Measurements from ENCODE around the gene PFKFB3.

The PFKFB3 gene

GRCh38 chr10:6226216-6226615 lies 23.5 kb downstream of the PFKFB3 start:
- H3K4me3 ChIP-seq (ENCODE audit: insufficient read depth, low read length, poor library complexity, severe bottlenecking): no peak overlapping the region
- H4K20me1 ChIP-seq (ENCODE audit: low read depth, low read length): no peaks in the 10 kb centered on the region
- no peaks in the 10 kb centered on the region for H3F3A ChIP-seq (ENCODE audit: insufficient read depth)
- H3K79me2 ChIP-seq (ENCODE audit: insufficient read depth, low read length): no peaks in the 10 kb centered on the region
- no peaks in the 10 kb centered on the region for H3K27me3 ChIP-seq (ENCODE audit: low read length)
- TF ChIP-seq CTCF (IDR thresholded peaks at IDR 0.05; ENCODE audit: insufficient read depth, low read length, poor library complexity, severe bottlenecking): no peak
- no peak for TF ChIP-seq EZH2phosphoT487 (conservative IDR thresholded peaks at IDR 0.05; ENCODE audit: low read length)
- H2AFZ ChIP-seq (ENCODE audit: low read depth, low read length, severe bottlenecking): no peak overlapping the region
- no peak overlapping the region for H3K27ac ChIP-seq (ENCODE audit: low read depth, low read length)
- no peak overlapping the region for H3K9ac ChIP-seq (ENCODE audit: low read length)
- H3K9me2 ChIP-seq (replicated peaks; ENCODE audit: insufficient read depth, low read length): no peaks in the 10 kb centered on the region
- no peaks in the 10 kb centered on the region for H3K36me3 ChIP-seq (ENCODE audit: low read length)
- no peaks in the 10 kb centered on the region for H3K9me3 ChIP-seq (ENCODE audit: insufficient read depth, low read length)
- H3K4me2 ChIP-seq (ENCODE audit: low read depth, low read length, poor library complexity, severe bottlenecking): no peak overlapping the region

GRCh38 chr10:6227346-6227745 lies 24.6 kb downstream of the PFKFB3 start:
- no peaks in the 10 kb centered on the region for H3K27me3 ChIP-seq (ENCODE audit: low read length)
- H3K4me3 ChIP-seq (ENCODE audit: insufficient read depth, low read length, poor library complexity, severe bottlenecking): no peak overlapping the region
- H3K79me2 ChIP-seq (ENCODE audit: insufficient read depth, low read length): no peaks in the 10 kb centered on the region
- no peak overlapping the region for H3K9ac ChIP-seq (ENCODE audit: low read length)
- H3K27ac ChIP-seq (ENCODE audit: low read depth, low read length): no peak overlapping the region
- H3K4me2 ChIP-seq (ENCODE audit: low read depth, low read length, poor library complexity, severe bottlenecking): no peak overlapping the region
- H4K20me1 ChIP-seq (ENCODE audit: low read depth, low read length): no peaks in the 10 kb centered on the region
- no peaks in the 10 kb centered on the region for H3K36me3 ChIP-seq (ENCODE audit: low read length)
- no peaks in the 10 kb centered on the region for H3K9me2 ChIP-seq (replicated peaks; ENCODE audit: insufficient read depth, low read length)
- H3K9me3 ChIP-seq (ENCODE audit: insufficient read depth, low read length): no peaks in the 10 kb centered on the region
- no peak overlapping the region for H2AFZ ChIP-seq (ENCODE audit: low read depth, low read length, severe bottlenecking)
- TF ChIP-seq EZH2phosphoT487 (conservative IDR thresholded peaks at IDR 0.05; ENCODE audit: low read length) (no peak), CTCF (IDR thresholded peaks at IDR 0.05; ENCODE audit: insufficient read depth, low read length, poor library complexity, severe bottlenecking) (no peak)
- no peaks in the 10 kb centered on the region for H3F3A ChIP-seq (ENCODE audit: insufficient read depth)

- TF ChIP-seq CTCF (IDR thresholded peaks at IDR 0.05; ENCODE audit: insufficient read depth, low read length, poor library complexity, severe bottlenecking) (no peak), EZH2phosphoT487 (conservative IDR thresholded peaks at IDR 0.05; ENCODE audit: low read length) (no peak)
- no peak overlapping the region for H2AFZ ChIP-seq (ENCODE audit: low read depth, low read length, severe bottlenecking)
- H3K27ac ChIP-seq (ENCODE audit: low read depth, low read length): no peak overlapping the region
- no peak overlapping the region for H3K4me2 ChIP-seq (ENCODE audit: low read depth, low read length, poor library complexity, severe bottlenecking)
- no peaks in the 10 kb centered on the region for H3K9me3 ChIP-seq (ENCODE audit: insufficient read depth, low read length)
- H3F3A ChIP-seq (ENCODE audit: insufficient read depth): no peaks in the 10 kb centered on the region
- H3K9ac ChIP-seq (ENCODE audit: low read length): no peak overlapping the region
- no peak overlapping the region for H3K4me3 ChIP-seq (ENCODE audit: insufficient read depth, low read length, poor library complexity, severe bottlenecking)
- H3K79me2 ChIP-seq (ENCODE audit: insufficient read depth, low read length): no peaks in the 10 kb centered on the region
- no peaks in the 10 kb centered on the region for H3K27me3 ChIP-seq (ENCODE audit: low read length)
- no peaks in the 10 kb centered on the region for H3K36me3 ChIP-seq (ENCODE audit: low read length)
- no peaks in the 10 kb centered on the region for H3K9me2 ChIP-seq (replicated peaks; ENCODE audit: insufficient read depth, low read length)
- H4K20me1 ChIP-seq (ENCODE audit: low read depth, low read length): no peaks in the 10 kb centered on the region
These were observed 25.3 kb downstream of the PFKFB3 start for GRCh38 chr10:6228010-6228511.

Data from SU-DHL-6 (cell line).